Keratinocyte (primary cell): ENCODE data around the gene NFAT5. TPM values are rescaled to one million over a fixed set of nuclear protein-coding genes. Genes with fewer than 3 reads are reported as not detected.

Experiments
- DNase-seq: peaks from one replicate; pipeline ENCODE4 v3.0.0-alpha.2; 2011; ENCODE audit warnings: low read depth, missing footprints, low spot score
- FAIRE-seq: peaks from 2 replicates; lab custom pipeline; 2011; peaks lifted over from hg19 to GRCh38; lab: Jason Lieb, UNC
- H2AFZ ChIP-seq: 2 replicates; pipeline ENCODE4 v1.6.0; 2012; ENCODE audit warnings: low read length, control low read depth, inconsistent platforms; ENCODE audit not compliant: control insufficient read depth
- H3K27ac ChIP-seq: 2 replicates; pipeline ENCODE4 v1.5.1; 2011; ENCODE audit warnings: low read length; ENCODE audit not compliant: control insufficient read depth, insufficient read depth
- H3K27me3 ChIP-seq: 3 replicates; pipeline ENCODE4 v1.6.0; 2011; ENCODE audit warnings: low read length; ENCODE audit not compliant: control insufficient read depth, insufficient read depth; ENCODE audit errors: extremely low read depth
- H3K36me3 ChIP-seq, 2 experiments: 2 replicates in 1 of 2; 3 replicates in 1 of 2; pipeline ENCODE4 v1.5.1; 2011; ENCODE audit warnings: low read length in 2 of 2, mild to moderate bottlenecking in 1 of 2; ENCODE audit not compliant: control insufficient read depth in 2 of 2, insufficient read depth in 2 of 2; ENCODE audit errors: extremely low read depth in 1 of 2
- H3K4me1 ChIP-seq: 3 replicates; pipeline ENCODE4 v1.5.1; 2011; ENCODE audit warnings: low read length; ENCODE audit not compliant: control insufficient read depth, insufficient read depth; ENCODE audit errors: extremely low read depth
- H3K4me2 ChIP-seq: 3 replicates; pipeline ENCODE4 v1.6.0; 2011; ENCODE audit warnings: low read depth, low read length; ENCODE audit not compliant: control insufficient read depth, insufficient read depth; ENCODE audit errors: extremely low read depth
- H3K4me3 ChIP-seq, 3 experiments: fragments of 200-600 bp in 1 of 3; sonication (generic) in 1 of 3; 2 replicates in 2 of 3; 3 replicates in 1 of 3; pipeline ENCODE4 v1.5.1; 2011 to 2016; ENCODE audit warnings: low read length in 3 of 3, mild to moderate bottlenecking in 3 of 3, control low read depth in 2 of 3, inconsistent platforms in 1 of 3, low read depth in 1 of 3, mixed read lengths in 1 of 3, mixed run types in 1 of 3, moderate library complexity in 1 of 3; ENCODE audit not compliant: control insufficient read depth in 2 of 3, insufficient read depth in 2 of 3; ENCODE audit errors: extremely low read depth in 1 of 3
- H3K79me2 ChIP-seq: 2 replicates; pipeline ENCODE4 v1.6.0; 2012; ENCODE audit warnings: low read length; ENCODE audit not compliant: control insufficient read depth, insufficient read depth
- H3K9ac ChIP-seq: 3 replicates; pipeline ENCODE4 v1.6.0; 2011; ENCODE audit warnings: low read length; ENCODE audit not compliant: control insufficient read depth, insufficient read depth; ENCODE audit errors: extremely low read depth
- H3K9me1 ChIP-seq: 3 replicates; pipeline ENCODE4 v1.6.0; 2011; ENCODE audit warnings: low read length; ENCODE audit not compliant: control insufficient read depth, insufficient read depth; ENCODE audit errors: extremely low read depth
- H3K9me3 ChIP-seq: 2 replicates; pipeline ENCODE4 v1.5.1; 2012; ENCODE audit warnings: low read depth, low read length; ENCODE audit not compliant: control insufficient read depth
- H4K20me1 ChIP-seq: 3 replicates; pipeline ENCODE4 v1.6.0; 2011; ENCODE audit warnings: low read length; ENCODE audit not compliant: control insufficient read depth, insufficient read depth; ENCODE audit errors: extremely low read depth
- EZH2 ChIP-seq: IDR thresholded peaks from one replicate; pipeline ENCODE4 v1.6.1; 2012; ENCODE audit warnings: inconsistent platforms, mild to moderate bottlenecking, low read length, moderate library complexity
- dilution Hi-C: fragments of 300-500 bp; cut with MboI; formaldehyde crosslinking; loops from one replicate; pipeline ENCODE4 v1.7.0; 2020; ENCODE audit warnings: low sequenced_read_pairs; ENCODE audit not compliant: extremely low pct_ligation_motif_present
- polyA plus RNA-seq, 5 experiments: library from polyadenylated mRNA; depleted of rRNA in 3 of 5; stranded (reverse) in 3 of 5; stranded (forward) in 1 of 5; unstranded in 1 of 5; fragments of >200 nt; gene quantifications; 1 replicate in 1 of 5; 2 replicates in 3 of 5; 3 replicates in 1 of 5; pipeline versions ENCODE4 v1.2.1 to v1.2.3, GENCODE V29; 2011 to 2012; ENCODE audit warnings: missing spikeins in 2 of 5, low read depth in 1 of 5, low replicate concordance in 1 of 5
- TF ChIP-seq, protein P1 (sequence below), 3 experiments: IDR thresholded peaks in 1 of 3; conservative IDR thresholded peaks in 1 of 3; optimal IDR thresholded peaks in 1 of 3; 2 replicates in 2 of 3; 3 replicates in 1 of 3; pipeline versions ENCODE3 to v1.5.1; 2011; ENCODE audit warnings: low read length in 3 of 3, mild to moderate bottlenecking in 3 of 3, moderate library complexity in 2 of 3, control low read depth in 1 of 3, inconsistent platforms in 1 of 3; ENCODE audit not compliant: insufficient read depth in 2 of 3; ENCODE audit errors: extremely low read depth in 1 of 3

NFAT5 gene
- polyA plus RNA-seq, 1 donor (not counting 4 experiments of a cell fraction or from before 2014, with no cell fraction given): 24.9 TPM

DNA sequence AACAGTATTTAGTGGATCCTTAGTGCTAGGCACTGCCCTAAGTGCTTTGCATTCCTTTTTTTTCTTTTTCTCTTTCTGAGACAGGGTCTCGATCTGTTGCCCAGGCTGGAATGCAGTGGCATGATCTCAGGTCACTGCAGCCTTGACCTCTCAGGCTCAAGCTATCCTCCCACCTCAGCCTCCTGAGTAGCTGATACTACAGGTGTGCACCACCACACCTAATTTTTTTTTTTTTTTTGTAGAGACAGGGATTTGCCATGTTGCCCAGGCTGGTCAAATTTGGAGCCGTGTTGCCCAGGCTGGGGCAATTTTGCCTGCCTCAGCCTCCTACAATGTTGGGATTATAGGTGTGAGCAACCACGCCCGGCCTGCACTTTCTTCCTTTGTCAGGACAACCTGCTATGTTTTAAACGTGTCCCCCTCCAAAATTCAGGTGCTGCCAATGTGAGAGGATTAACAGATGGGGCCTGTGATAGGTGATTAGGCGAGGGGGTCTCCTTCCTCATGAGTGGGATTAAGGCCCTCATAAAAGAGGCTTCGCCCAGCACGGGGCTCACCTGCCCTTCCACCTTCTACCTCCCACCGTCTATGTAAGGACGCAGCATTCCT, 155.2 kb downstream of the NFAT5 start:
- peaks cover 29% of the 10 kb centered on the region for H3K79me2 ChIP-seq
- dilution Hi-C loops: no loop called here
- no peaks in the 10 kb centered on the region for H3K9me1 ChIP-seq
- peaks cover 14% of the 10 kb centered on the region for H3K4me1 ChIP-seq
- no peaks in the 10 kb centered on the region for H3K9me3 ChIP-seq
- H3K27ac ChIP-seq: no peak overlapping the region
- no peak overlapping the region for H3K4me2 ChIP-seq
- no peak overlapping the region for H3K4me3 ChIP-seq
- DNase-seq: no peak
- H3K9ac ChIP-seq: no peak overlapping the region
- peaks cover 9 to 11% of the 10 kb centered on the region in 2 experiments for H3K36me3 ChIP-seq
- no peak for TF ChIP-seq EZH2
- TF ChIP-seq, protein P1, sequence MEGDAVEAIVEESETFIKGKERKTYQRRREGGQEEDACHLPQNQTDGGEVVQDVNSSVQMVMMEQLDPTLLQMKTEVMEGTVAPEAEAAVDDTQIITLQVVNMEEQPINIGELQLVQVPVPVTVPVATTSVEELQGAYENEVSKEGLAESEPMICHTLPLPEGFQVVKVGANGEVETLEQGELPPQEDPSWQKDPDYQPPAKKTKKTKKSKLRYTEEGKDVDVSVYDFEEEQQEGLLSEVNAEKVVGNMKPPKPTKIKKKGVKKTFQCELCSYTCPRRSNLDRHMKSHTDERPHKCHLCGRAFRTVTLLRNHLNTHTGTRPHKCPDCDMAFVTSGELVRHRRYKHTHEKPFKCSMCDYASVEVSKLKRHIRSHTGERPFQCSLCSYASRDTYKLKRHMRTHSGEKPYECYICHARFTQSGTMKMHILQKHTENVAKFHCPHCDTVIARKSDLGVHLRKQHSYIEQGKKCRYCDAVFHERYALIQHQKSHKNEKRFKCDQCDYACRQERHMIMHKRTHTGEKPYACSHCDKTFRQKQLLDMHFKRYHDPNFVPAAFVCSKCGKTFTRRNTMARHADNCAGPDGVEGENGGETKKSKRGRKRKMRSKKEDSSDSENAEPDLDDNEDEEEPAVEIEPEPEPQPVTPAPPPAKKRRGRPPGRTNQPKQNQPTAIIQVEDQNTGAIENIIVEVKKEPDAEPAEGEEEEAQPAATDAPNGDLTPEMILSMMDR (optimal IDR thresholded peaks at IDR 0.05 in 1 of 3, IDR thresholded peaks at IDR 0.05 in 1 of 3, conservative IDR thresholded peaks at IDR 0.05 in 1 of 3; ENCODE audit: extremely low read depth in 1 of 3, insufficient read depth in 2 of 3, low read length in 3 of 3): no peak
- FAIRE-seq: no peak
- no peak overlapping the region for H2AFZ ChIP-seq
- no peaks in the 10 kb centered on the region for H4K20me1 ChIP-seq
- H3K27me3 ChIP-seq: no peaks in the 10 kb centered on the region

DNA sequence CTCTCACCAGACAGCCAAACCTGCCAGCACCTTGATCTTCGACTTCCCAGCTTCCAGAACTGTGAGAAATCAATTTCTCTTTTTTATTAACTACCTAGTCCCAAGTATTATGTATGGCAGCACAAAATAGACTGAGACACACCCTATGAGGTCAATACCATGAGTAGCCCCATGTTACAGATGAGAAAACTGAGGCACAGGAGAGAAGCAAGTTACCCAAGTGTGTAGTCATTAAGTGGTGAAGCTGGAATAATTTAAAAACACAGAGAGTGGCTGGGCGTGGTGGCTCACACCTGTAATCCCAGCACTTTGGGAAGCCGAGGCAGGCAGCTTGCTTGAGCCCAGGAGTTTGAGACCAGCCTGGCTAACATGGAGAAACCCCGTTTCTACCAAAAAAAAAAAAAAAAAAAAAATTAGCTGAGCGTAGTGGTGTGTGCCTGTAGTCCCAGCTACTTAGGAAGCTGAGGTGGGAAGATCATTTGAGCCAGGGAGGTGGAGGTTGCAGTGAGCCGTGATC, 155.7 kb downstream of the NFAT5 start:
- Histone ChIP-seq H3K4me1 (peaks cover 17% of the 10 kb centered on the region), H3K27me3 (no peaks in the 10 kb centered on the region), H3K9ac (no peak overlapping the region), H2AFZ (no peak overlapping the region), H3K9me3 (no peaks in the 10 kb centered on the region), H3K4me2 (no peak overlapping the region), H3K79me2 (peaks cover 31% of the 10 kb centered on the region), H4K20me1 (no peaks in the 10 kb centered on the region), H3K4me3 (no peak overlapping the region), H3K9me1 (no peaks in the 10 kb centered on the region), H3K27ac (no peak overlapping the region), H3K36me3 (peaks cover 9 to 11% of the 10 kb centered on the region in 2 experiments)
- dilution Hi-C loops: no loop called here
- DNase-seq: no peak
- no peak for FAIRE-seq
- TF ChIP-seq EZH2: no peak
- TF ChIP-seq, protein P1 (optimal IDR thresholded peaks at IDR 0.05 in 1 of 3, IDR thresholded peaks at IDR 0.05 in 1 of 3, conservative IDR thresholded peaks at IDR 0.05 in 1 of 3; ENCODE audit: extremely low read depth in 1 of 3, insufficient read depth in 2 of 3, low read length in 3 of 3): no peak
